Tibial nerve (tissue), 4 donors: ENCODE data around the gene PRRC2B. TPM values are rescaled to one million over a fixed set of nuclear protein-coding genes. Genes with fewer than 3 reads are reported as not detected.

Experiments used
- DNase-seq, 2 donors: peaks; one replicate each; pipeline ENCODE4 v3.0.0-alpha.2; 2019; ENCODE audit warnings: low spot score in 2 of 2
- H3K27ac ChIP-seq, 4 donors: fragments of 200-600 bp; sonication (generic) in 3 of 4; one replicate each; pipeline ENCODE4 v1.5.1; 2017 to 2019; ENCODE audit warnings: mild to moderate bottlenecking in 1 of 4
- H3K27me3 ChIP-seq, 2 donors: fragments of 200-600 bp; sonication (generic) in 1 of 2; one replicate each; pipeline versions ENCODE4 v1.5.1 to v1.6.0; 2017 to 2019
- H3K36me3 ChIP-seq, 3 donors: fragments of 200-600 bp; sonication (generic); one replicate each; pipeline ENCODE4 v1.5.1; 2018 to 2019
- H3K4me1 ChIP-seq, 4 donors: fragments of 200-600 bp; sonication (generic) in 3 of 4; one replicate each; pipeline ENCODE4 v1.5.1; 2017 to 2019
- H3K4me3 ChIP-seq, 4 donors: fragments of 200-600 bp; sonication (generic) in 3 of 4; one replicate each; pipeline ENCODE4 v1.5.1; 2017 to 2019; ENCODE audit warnings: mild to moderate bottlenecking in 1 of 4, moderate library complexity in 1 of 4
- H3K9me3 ChIP-seq, 4 donors: fragments of 200-600 bp; sonication (generic) in 3 of 4; one replicate each; pipeline ENCODE4 v1.5.1; 2017 to 2019
- EP300 ChIP-seq, 2 donors: sonication (generic); formaldehyde crosslinking; IDR thresholded peaks; one replicate each; pipeline ENCODE4 v1.6.1; 2017; ENCODE audit warnings: antibody characterized with exemption in 2 of 2, mild to moderate bottlenecking in 1 of 2
- POLR2A ChIP-seq, 2 donors: fragments of 450-650 bp; IDR thresholded peaks; one replicate each; pipeline ENCODE4 v1.6.1; 2017; ENCODE audit warnings: antibody characterized with exemption in 2 of 2, mild to moderate bottlenecking in 2 of 2, moderate library complexity in 2 of 2
- WGBS, 2 donors: methylation state at CpG; one replicate each; pipeline ENCODE4 v1.1.5; 2018; 5-methylcytosine and 5-hydroxymethylcytosine counted together
- total RNA-seq, 4 donors: library from RNA; depleted of rRNA; stranded (reverse); fragments of >200 nt; gene quantifications; one replicate each; pipeline ENCODE4 v1.1.0, GENCODE V29; 2016
- TF ChIP-seq, protein P1 (sequence below), 5 experiments: fragments of 200-600 bp in 3 of 5; fragments of 450-650 bp in 2 of 5; sonication (generic) in 3 of 5; IDR thresholded peaks; one replicate each; pipeline ENCODE4 v1.5.1; 2016 to 2019; ENCODE audit warnings: antibody characterized with exemption in 5 of 5, mild to moderate bottlenecking in 3 of 5, moderate library complexity in 2 of 5

Gene PRRC2B
- total RNA-seq, 4 donors from 2014 or later, result 94.8 to 236 (median 174) TPM

DNA sequence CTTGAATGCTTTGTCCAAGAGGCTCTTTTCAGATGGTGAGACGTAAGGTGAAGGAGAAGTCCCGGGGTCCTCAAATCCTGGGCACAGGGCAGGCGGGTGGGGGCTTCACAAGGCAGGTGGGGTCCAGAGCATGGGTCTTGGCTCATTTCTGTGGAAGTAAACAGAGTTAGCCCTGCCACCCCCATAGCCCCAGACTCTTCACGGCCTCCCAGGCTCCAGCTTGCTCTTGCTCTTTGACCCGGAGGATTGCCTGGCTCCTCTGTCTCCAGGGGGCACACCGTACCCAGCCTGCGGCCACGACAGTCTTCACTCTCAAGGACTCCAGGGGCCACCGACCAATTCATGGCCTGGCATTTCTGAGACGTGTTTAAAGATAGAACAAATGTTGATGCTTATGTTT is 80.0 kb downstream of the PRRC2B start:
- H3K36me3 ChIP-seq, result peaks cover 11 to 100% (median 38%) of the 10 kb centered on the region in 3 donors
- H3K9me3 ChIP-seq, result no peaks in the 10 kb centered on the region
- DNase-seq, result no peak
- 74 to 76% methylated on average over 10 of the region's 10 CpGs for WGBS, 2 donors
- H3K4me1 ChIP-seq, result no peaks in the 10 kb centered on the region
- H3K27ac ChIP-seq, result no peak overlapping the region
- no peaks in the 10 kb centered on the region for H3K27me3 ChIP-seq
- no peak overlapping the region for H3K4me3 ChIP-seq
- no peak for TF ChIP-seq EP300 (IDR thresholded peaks at IDR 0.05)
- TF ChIP-seq POLR2A (IDR thresholded peaks at IDR 0.05), result no peak
- TF ChIP-seq, protein P1, sequence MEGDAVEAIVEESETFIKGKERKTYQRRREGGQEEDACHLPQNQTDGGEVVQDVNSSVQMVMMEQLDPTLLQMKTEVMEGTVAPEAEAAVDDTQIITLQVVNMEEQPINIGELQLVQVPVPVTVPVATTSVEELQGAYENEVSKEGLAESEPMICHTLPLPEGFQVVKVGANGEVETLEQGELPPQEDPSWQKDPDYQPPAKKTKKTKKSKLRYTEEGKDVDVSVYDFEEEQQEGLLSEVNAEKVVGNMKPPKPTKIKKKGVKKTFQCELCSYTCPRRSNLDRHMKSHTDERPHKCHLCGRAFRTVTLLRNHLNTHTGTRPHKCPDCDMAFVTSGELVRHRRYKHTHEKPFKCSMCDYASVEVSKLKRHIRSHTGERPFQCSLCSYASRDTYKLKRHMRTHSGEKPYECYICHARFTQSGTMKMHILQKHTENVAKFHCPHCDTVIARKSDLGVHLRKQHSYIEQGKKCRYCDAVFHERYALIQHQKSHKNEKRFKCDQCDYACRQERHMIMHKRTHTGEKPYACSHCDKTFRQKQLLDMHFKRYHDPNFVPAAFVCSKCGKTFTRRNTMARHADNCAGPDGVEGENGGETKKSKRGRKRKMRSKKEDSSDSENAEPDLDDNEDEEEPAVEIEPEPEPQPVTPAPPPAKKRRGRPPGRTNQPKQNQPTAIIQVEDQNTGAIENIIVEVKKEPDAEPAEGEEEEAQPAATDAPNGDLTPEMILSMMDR (IDR thresholded peaks at IDR 0.05), result no peak

DNA sequence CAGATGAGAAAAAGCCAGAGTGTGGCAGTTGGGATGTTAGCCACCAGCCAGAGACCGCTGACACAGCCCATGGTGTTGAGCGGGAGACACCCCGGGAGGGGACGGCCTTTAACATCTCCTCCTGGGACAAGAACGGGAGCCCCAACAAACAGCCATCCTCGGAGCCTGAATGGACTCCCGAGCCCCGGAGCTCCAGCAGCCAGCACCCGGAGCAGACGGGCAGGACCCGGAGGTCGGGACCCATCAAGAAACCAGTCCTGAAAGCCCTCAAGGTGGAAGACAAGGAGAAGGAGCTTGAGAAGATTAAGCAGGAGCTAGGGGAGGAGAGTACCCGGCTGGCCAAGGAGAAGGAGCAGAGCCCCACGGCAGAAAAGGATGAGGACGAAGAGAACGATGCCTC is 80.8 kb downstream of the PRRC2B start:
- Histone ChIP-seq H3K9me3 (no peaks in the 10 kb centered on the region), H3K27ac (no peak overlapping the region), H3K36me3 (peaks cover 11 to 100% (median 38%) of the 10 kb centered on the region in 3 donors), H3K4me3 (no peak overlapping the region), H3K27me3 (no peaks in the 10 kb centered on the region), H3K4me1 (no peaks in the 10 kb centered on the region)
- 83 to 88% methylated on average over 16 of the region's 16 CpGs for WGBS, 2 donors
- no peak for DNase-seq
- TF ChIP-seq POLR2A (IDR thresholded peaks at IDR 0.05) (no peak), EP300 (IDR thresholded peaks at IDR 0.05) (no peak)
- TF ChIP-seq, protein P1 (IDR thresholded peaks at IDR 0.05), result no peak

DNA sequence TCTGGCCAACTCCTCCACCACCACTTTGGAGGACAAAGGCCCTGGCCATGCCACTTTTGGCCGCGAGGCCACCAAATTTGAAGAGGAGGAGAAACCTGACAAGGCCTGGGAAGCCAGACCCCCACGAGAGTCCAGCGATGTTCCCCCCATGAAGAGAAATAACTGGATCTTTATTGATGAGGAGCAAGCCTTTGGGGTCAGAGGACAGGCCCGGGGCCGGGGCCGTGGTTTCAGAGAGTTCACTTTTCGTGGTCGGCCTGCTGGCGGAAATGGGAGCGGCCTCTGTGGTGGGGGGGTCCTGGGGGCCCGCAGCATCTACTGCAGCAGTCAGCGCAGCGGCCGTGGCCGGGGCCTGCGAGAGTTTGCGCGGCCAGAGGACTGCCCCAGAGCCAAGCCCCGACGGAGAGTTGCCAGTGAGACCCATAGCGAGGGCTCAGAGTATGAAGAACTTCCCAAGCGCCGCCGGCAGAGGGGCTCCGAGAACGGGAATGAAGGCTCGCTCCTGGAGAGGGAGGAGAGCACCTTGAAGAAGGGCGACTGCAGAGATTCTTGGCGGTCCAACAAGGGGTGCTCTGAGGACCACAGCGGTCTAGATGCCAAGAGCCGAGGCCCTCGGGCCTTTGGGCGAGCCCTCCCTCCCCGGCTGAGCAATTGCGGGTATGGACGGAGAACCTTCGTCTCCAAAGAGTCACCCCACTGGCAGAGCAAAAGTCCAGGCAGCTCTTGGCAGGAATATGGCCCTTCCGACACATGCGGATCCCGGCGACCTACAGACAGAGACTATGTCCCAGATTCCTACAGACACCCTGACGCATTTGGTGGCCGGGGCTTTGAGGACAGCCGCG is 81.4 kb downstream of the PRRC2B start:
- TF ChIP-seq POLR2A (IDR thresholded peaks at IDR 0.05) (no peak), EP300 (IDR thresholded peaks at IDR 0.05) (no peak)
- TF ChIP-seq, protein P1 (IDR thresholded peaks at IDR 0.05), result no peak
- H3K27me3 ChIP-seq, result no peaks in the 10 kb centered on the region
- H3K9me3 ChIP-seq, result no peaks in the 10 kb centered on the region
- no peaks in the 10 kb centered on the region for H3K4me1 ChIP-seq
- H3K4me3 ChIP-seq, result no peak overlapping the region
- 90 to 91% methylated on average over 45 to 46 of the region's 46 CpGs for WGBS, 2 donors
- no peak overlapping the region for H3K27ac ChIP-seq
- no peak for DNase-seq
- peaks cover 11 to 100% (median 40%) of the 10 kb centered on the region in 3 donors for H3K36me3 ChIP-seq

DNA sequence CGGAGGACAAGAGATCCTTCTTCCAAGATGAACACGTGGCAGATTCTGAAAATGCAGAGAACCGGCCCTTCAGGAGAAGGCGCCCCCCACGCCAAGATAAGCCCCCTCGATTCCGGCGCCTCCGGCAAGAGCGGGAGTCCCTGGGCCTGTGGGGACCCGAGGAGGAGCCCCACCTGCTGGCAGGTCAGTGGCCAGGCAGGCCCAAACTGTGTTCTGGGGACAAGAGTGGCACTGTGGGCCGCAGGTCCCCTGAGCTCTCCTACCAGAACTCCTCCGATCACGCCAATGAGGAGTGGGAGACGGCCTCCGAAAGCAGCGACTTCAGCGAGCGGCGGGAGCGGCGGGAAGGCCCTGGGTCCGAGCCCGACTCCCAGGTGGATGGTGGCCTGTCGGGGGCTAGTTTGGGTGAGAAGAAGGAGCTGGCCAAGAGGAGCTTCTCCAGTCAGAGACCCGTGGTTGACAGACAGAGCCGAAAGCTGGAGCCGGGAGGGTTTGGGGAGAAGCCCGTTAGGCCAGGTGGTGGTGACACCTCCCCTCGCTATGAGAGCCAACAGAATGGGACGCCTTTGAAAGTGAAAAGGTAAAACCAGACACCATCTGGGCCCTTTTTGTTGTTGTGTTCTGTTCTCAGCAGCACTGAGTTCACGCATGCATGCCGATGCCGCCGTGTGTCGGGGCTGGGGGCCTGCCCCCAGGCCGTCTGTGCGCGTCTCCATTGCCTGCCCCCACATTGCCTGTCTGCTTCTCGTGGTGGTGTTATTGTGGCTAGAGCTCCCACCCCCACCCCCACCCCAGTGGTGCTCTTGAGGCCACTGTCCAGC is 82.3 kb downstream of the PRRC2B start:
- H3K36me3 ChIP-seq, result peaks cover 11 to 100% (median 38%) of the 10 kb centered on the region in 3 donors
- no peak overlapping the region for H3K27ac ChIP-seq
- WGBS, 2 donors, result 86 to 91% methylated on average over 40 of the region's 40 CpGs
- no peaks in the 10 kb centered on the region for H3K27me3 ChIP-seq
- no peaks in the 10 kb centered on the region for H3K4me1 ChIP-seq
- no peaks in the 10 kb centered on the region for H3K9me3 ChIP-seq
- H3K4me3 ChIP-seq, result no peak overlapping the region
- TF ChIP-seq EP300 (IDR thresholded peaks at IDR 0.05), result no peak
- TF ChIP-seq, protein P1 (IDR thresholded peaks at IDR 0.05), result peak; percentile 11 to 37 (median 30)
- no peak for DNase-seq
